Measurements from ENCODE around the gene TTLL5. TPM values are rescaled to one million over a fixed set of nuclear protein-coding genes. Genes with fewer than 3 reads are reported as not detected.
A peak's percentile ranks its signal among the peaks of the same experiment; 100 is the strongest.

The TTLL5 gene
- polyA plus RNA-seq, 2 of the 4 experiments (the other 2 are of a cell fraction): 18.8 to 23.7 TPM

GRCh38 chr14:75977582-75977943 lies 316.5 kb downstream of the TTLL5 start:
- ATAC-seq (no peak), FAIRE-seq (no peak)
- CTCF ChIA-PET: interaction anchor here (0.6 to 14.3 kb wide), 8 partner anchors 13 to 400 kb away, joined by 3 to 448 read pairs (median 5); no protein-coding TSS in a partner anchor

DNA sequence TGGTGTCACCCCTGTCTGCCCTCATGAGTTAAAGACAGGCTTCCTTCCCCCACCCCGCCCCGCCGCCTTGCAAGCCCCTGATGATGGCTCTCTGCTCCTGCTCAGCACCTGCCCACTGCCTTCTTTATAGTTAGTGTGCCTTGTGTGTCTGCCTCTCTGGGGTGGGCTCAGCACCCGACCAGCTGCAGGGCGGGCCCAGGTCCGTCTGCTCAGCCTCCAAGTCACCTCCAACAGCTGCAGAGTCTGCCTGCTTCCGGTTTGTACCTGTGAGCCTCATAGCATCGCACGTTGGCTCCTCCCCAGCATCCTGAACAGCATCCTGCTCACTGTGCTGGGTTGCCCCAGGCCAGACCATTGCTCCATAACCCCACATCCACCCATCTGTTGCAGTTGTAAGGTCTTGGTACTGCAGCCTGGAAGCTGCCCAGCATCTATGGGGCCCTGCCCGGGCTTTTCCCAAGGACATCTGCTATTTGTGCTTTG lies 317.2 kb downstream of the TTLL5 start:
- ATAC-seq (no peak), FAIRE-seq (no peak), DNase-seq (ENCODE audit: low read depth in 1 of 2, low spot score in 1 of 2) (no peak)
- peak overlapping the region in 1 of 2 experiments; percentile 18; a peak in 1 of 6 replicates for H3K27ac ChIP-seq
- CTCF ChIA-PET: interaction anchor here (0.5 to 14.3 kb wide), 16 partner anchors 8 to 1481 kb away, joined by 3 to 448 read pairs (median 6); partner anchors contain the start of gene FLVCR2
- TF ChIP-seq CTCF (IDR thresholded peaks at IDR 0.05): no peak
- no peak for TF ChIP-seq ESRRA (IDR thresholded peaks at IDR 0.05; ENCODE audit: borderline replicate concordance, low read length)
- TF ChIP-seq HOXA7 (CRISPR knock-in tag; IDR thresholded peaks at IDR 0.05): no peak
- no peak for TF ChIP-seq EHMT2 (IDR thresholded peaks at IDR 0.05; ENCODE audit: low read depth)
- no peak for TF ChIP-seq ELK1 (IDR thresholded peaks at IDR 0.05; ENCODE audit: low read depth, low read length)
- no peak for TF ChIP-seq KDM1A (IDR thresholded peaks at IDR 0.05; ENCODE audit: low read depth)
- TF ChIP-seq CBX2 (IDR thresholded peaks at IDR 0.05; ENCODE audit: borderline replicate concordance, low read depth): no peak
- no peak for TF ChIP-seq HDAC2 (IDR thresholded peaks at IDR 0.05)
- TF ChIP-seq TP53 (CRISPR knock-in tag; IDR thresholded peaks at IDR 0.05): no peak
- TF ChIP-seq FOXS1 (CRISPR knock-in tag; IDR thresholded peaks at IDR 0.05): no peak
- TF ChIP-seq ATOH8 (CRISPR knock-in tag; IDR thresholded peaks at IDR 0.05; ENCODE audit: low read depth): no peak
- no peak for TF ChIP-seq RNF2 (IDR thresholded peaks at IDR 0.05; ENCODE audit: borderline replicate concordance, low read depth)
- TF ChIP-seq SREBF2 (IDR thresholded peaks at IDR 0.05): no peak
- no peak for TF ChIP-seq NFE2L2 (conservative IDR thresholded peaks at IDR 0.05; ENCODE audit: low read length)
- TF ChIP-seq, protein P1, sequence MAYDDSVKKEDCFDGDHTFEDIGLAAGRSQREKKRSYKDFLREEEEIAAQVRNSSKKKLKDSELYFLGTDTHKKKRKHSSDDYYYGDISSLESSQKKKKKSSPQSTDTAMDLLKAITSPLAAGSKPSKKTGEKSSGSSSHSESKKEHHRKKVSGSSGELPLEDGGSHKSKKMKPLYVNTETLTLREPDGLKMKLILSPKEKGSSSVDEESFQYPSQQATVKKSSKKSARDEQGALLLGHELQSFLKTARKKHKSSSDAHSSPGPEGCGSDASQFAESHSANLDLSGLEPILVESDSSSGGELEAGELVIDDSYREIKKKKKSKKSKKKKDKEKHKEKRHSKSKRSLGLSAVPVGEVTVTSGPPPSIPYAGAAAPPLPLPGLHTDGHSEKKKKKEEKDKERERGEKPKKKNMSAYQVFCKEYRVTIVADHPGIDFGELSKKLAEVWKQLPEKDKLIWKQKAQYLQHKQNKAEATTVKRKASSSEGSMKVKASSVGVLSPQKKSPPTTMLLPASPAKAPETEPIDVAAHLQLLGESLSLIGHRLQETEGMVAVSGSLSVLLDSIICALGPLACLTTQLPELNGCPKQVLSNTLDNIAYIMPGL (CRISPR knock-in tag; IDR thresholded peaks at IDR 0.05; ENCODE audit: borderline replicate concordance): no peak
- peaks cover 22% of the 10 kb centered on the region; the same call in 2 of the 3 replicates for H3K4me1 ChIP-seq
- no peak overlapping the region for H3K4me2 ChIP-seq
- H3K9me3 ChIP-seq: no peaks in the 10 kb centered on the region
- 72% methylated on average over 10 of the region's 10 CpGs for WGBS (ENCODE audit: missing lambda C conversion rate)
- no peak overlapping the region for H3K4me3 ChIP-seq
- POLR2A ChIA-PET: no interaction called here

More at GRCh38 chr14:75977582-75977943, 316.5 kb downstream of the TTLL5 start:
- Histone ChIP-seq H3K4me3 (no peak overlapping the region), H3K4me2 (peak overlapping the region; percentile 36; the same call in 1 of the 3 replicates), H3K27ac (no peak overlapping the region), H3K4me1 (peaks cover 18% of the 10 kb centered on the region; the same call in 2 of the 3 replicates), H3K9me3 (no peaks in the 10 kb centered on the region)
- no peak for DNase-seq (ENCODE audit: low read depth in 1 of 2, low spot score in 1 of 2)
- TF ChIP-seq CEBPB (IDR thresholded peaks at IDR 0.05): peak; percentile 37 to 42; a peak in 1 of 4 replicates
- TF ChIP-seq PHF8 (IDR thresholded peaks at IDR 0.05; ENCODE audit: borderline replicate concordance, low read depth): no peak
- POLR2A ChIA-PET: no interaction called here
- 51% methylated on average over 3 of the region's 3 CpGs for WGBS (ENCODE audit: missing lambda C conversion rate)

Data from A549 (cell line).